HepG2 (cell line): ENCODE results near the gene COL9A1. TPM values are rescaled to one million over a fixed set of nuclear protein-coding genes. Genes with fewer than 3 reads are reported as not detected.

Experiments used
- ATAC-seq: fragments of 200-7000 bp; cut with Tn5 transposase; 3 replicates; pipeline ENCODE4 v1.9.1; 2020; ENCODE audit warnings: mild to moderate bottlenecking, moderate library complexity
- BruUV-seq: library from RNA; stranded (reverse); fragments of 400-500 nt; replicated peaks from 2 replicates; lab custom pipeline; 2021; lab: Mats Ljungman, UMichigan
- CTCF ChIA-PET: fragments of 300-600 bp; formaldehyde crosslinking; extraction: SDS; loops from one replicate; lab custom pipeline; 2021; ENCODE audit warnings: low total read pairs, inconsistent platforms, low intra/inter-chr PET ratio; lab: Yijun Ruan, JAX
- POLR2A ChIA-PET: fragments of 350-600 bp; sonication (Branson Sonifier 250); formaldehyde crosslinking; loops from one replicate; lab custom pipeline; 2020; ENCODE audit warnings: antibody characterized with exemption, inconsistent platforms; lab: Yijun Ruan, JAX
- DNase-seq: peaks from one replicate; pipeline ENCODE4 v3.0.0-alpha.2; 2015; ENCODE audit warnings: low spot score
- FAIRE-seq: peaks from 3 replicates; lab custom pipeline; 2011; peaks lifted over from hg19 to GRCh38; lab: Jason Lieb, UNC
- H2AFZ ChIP-seq: one replicate; pipeline ENCODE4 v1.6.1; 2011; ENCODE audit warnings: low read length, inconsistent platforms
- H3K27ac ChIP-seq: fragments of 300-600 bp; 3 replicates; pipeline ENCODE4 v1.8.0; 2011; ENCODE audit warnings: mixed run types, mild to moderate bottlenecking, mixed read lengths, low read length, inconsistent platforms; ENCODE audit not compliant: insufficient read depth; ENCODE audit errors: extremely low read length
- H3K27me3 ChIP-seq, 2 experiments: fragments of 200-600 bp in 1 of 2; 2 replicates in 1 of 2; 3 replicates in 1 of 2; pipeline versions ENCODE4 v1.6.0 to v1.8.0; 2011; ENCODE audit warnings: low read length in 2 of 2, mild to moderate bottlenecking in 2 of 2, moderate library complexity in 2 of 2, inconsistent platforms in 1 of 2; ENCODE audit not compliant: insufficient read depth in 2 of 2, control insufficient read depth in 1 of 2
- H3K36me3 ChIP-seq, 2 experiments: fragments of 200-600 bp in 1 of 2; replicated peaks in 1 of 2; 2 replicates in 1 of 2; 3 replicates in 1 of 2; pipeline versions ENCODE4 v1.5.1 to v1.8.0; 2011; ENCODE audit warnings: low read length in 2 of 2, inconsistent platforms in 1 of 2; ENCODE audit not compliant: insufficient read depth in 2 of 2, control insufficient read depth in 1 of 2
- H3K4me1 ChIP-seq: 2 replicates; pipeline ENCODE4 v1.5.1; 2012; ENCODE audit warnings: low read length, inconsistent platforms; ENCODE audit not compliant: insufficient read depth
- H3K4me2 ChIP-seq: 2 replicates; pipeline ENCODE4 v1.6.0; 2011; ENCODE audit warnings: low read depth, low read length, inconsistent platforms
- H3K4me3 ChIP-seq, 3 experiments: fragments of 200-600 bp in 1 of 3; sonication (generic), shearing (Covaris generic) in 1 of 3; replicated peaks in 1 of 3; 2 replicates each; pipeline ENCODE4 v1.5.1; 2011 to 2016; ENCODE audit warnings: low read length in 3 of 3, inconsistent platforms in 2 of 3, low read depth in 2 of 3, mild to moderate bottlenecking in 2 of 3, control low read depth in 1 of 3, mixed read lengths in 1 of 3; ENCODE audit not compliant: insufficient read depth in 1 of 3
- H3K79me2 ChIP-seq: one replicate; pipeline ENCODE4 v1.6.1; 2011; ENCODE audit warnings: low read length, inconsistent platforms; ENCODE audit not compliant: insufficient read depth
- H3K9ac ChIP-seq: 2 replicates; pipeline ENCODE4 v1.6.0; 2011; ENCODE audit warnings: mild to moderate bottlenecking, low read depth, low read length, inconsistent platforms; ENCODE audit not compliant: insufficient read depth
- H3K9me3 ChIP-seq: 2 replicates; pipeline ENCODE4 v1.5.1; 2012; ENCODE audit warnings: mild to moderate bottlenecking, low read length
- H4K20me1 ChIP-seq: 2 replicates; pipeline ENCODE4 v1.6.0; 2011; ENCODE audit warnings: inconsistent platforms, mild to moderate bottlenecking, low read length, moderate library complexity; ENCODE audit not compliant: insufficient read depth
- NR3C1 ChIP-seq: sonication (generic); formaldehyde crosslinking; IDR thresholded peaks from 2 replicates; pipeline ENCODE4 v1.4.0; 2020; ENCODE audit warnings: missing genetic modification reagents
- ZNF263 ChIP-seq: sonication (generic); formaldehyde crosslinking; IDR thresholded peaks from 2 replicates; pipeline ENCODE4 v1.4.0; 2020; ENCODE audit warnings: missing genetic modification reagents
- WGBS: methylation state at CpG from one replicate; pipeline ENCODE4 v1.1.6; 2017; ENCODE audit warnings: low lambda C conversion rate; 5-methylcytosine and 5-hydroxymethylcytosine counted together
- in situ Hi-C: cut with HindIII; loops from 2 replicates; pipeline ENCODE4 v1.10.0; 2017; ENCODE audit warnings: low pct_unique_long_range_greater_than_20kb; ENCODE audit not compliant: extremely low pct_ligation_motif_present
- intact Hi-C: fragments of 100-400 bp; cut with micrococcal nuclease; formaldehyde crosslinking; loops from one replicate; pipeline ENCODE4 v1.10.0; 2022; ENCODE audit not compliant: unreplicated experiment
- polyA plus RNA-seq, 8 experiments: library from polyadenylated mRNA; depleted of rRNA in 3 of 8; stranded (reverse) in 7 of 8; unstranded in 1 of 8; fragments of >200 nt; fragmentation: Illumina TruSeq in 4 of 8; extraction: Trizol in 4 of 8; gene quantifications; 2 replicates each; pipeline versions ENCODE4 v1.2.1 to v1.2.3, GENCODE V29; 2011 to 2016; ENCODE audit warnings: low read depth in 4 of 8, missing spikeins in 1 of 8, mixed read lengths in 1 of 8; ENCODE audit not compliant: insufficient read depth in 1 of 8
- total RNA-seq, 5 experiments: library from RNA; depleted of rRNA; stranded (reverse); fragments of >200 nt; fragmentation: Illumina TruSeq; extraction: Trizol; gene quantifications; 2 replicates each; pipeline ENCODE4 v1.2.3, GENCODE V29; 2016; ENCODE audit warnings: low read depth in 1 of 5
- TF ChIP-seq, protein P1 (sequence below): sonication (generic); formaldehyde crosslinking; IDR thresholded peaks from 2 replicates; pipeline ENCODE4 v1.4.0; 2020; ENCODE audit warnings: missing genetic modification reagents
- TF ChIP-seq, protein P2 (sequence below): IDR thresholded peaks from 2 replicates; pipeline ENCODE4 v1.6.1; 2016; ENCODE audit warnings: missing compliant biosample characterization, missing genetic modification reagents, borderline replicate concordance
- TF ChIP-seq, protein P3 (sequence below): sonication (generic); formaldehyde crosslinking; conservative IDR thresholded peaks from 2 replicates; pipeline ENCODE4 v1.8.1; 2023; ENCODE audit warnings: missing genetic modification reagents

Gene COL9A1
- total and polyA plus RNA-seq, 2 of the 13 experiments (the other 11 are each of a cell fraction or from before 2014, with no cell fraction given) = 0.08 TPM; not detected in 1

DNA sequence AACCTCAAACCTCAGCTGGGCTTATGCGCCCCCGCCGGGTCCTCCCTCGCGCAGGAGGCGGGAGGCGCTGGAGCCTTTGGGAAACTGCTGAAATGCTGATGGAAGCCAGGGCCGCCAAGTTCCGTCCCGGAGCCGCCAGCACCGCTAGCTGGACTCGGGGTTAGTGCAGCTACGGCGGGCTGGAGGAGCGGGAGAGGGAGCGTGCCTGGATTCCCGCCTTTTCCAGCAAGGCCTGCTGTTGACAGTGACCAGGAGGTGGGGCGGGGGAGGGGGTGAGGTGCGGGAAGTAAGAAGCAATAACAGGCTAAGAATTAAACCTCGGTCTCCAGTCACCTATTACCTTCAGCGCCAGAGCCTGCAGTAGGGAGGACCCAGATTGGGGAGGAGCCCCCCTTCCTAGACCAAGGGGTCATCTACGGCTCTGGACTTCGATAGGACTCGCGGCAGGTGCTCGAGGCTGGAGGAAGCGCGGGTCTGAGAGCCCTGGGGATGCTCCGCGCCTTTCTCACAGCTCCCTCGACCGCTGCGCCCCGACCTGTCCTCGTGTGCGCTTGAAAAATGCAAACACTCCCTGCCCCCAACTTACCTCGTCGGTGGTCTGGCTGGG lies 20.5 kb downstream of the COL9A1 start:
- Histone ChIP-seq H3K9me3 (no peaks in the 10 kb centered on the region), H3K4me2 (no peak overlapping the region; the same call in 1 of the 2 replicates), H3K4me3 (no peak overlapping the region), H3K79me2 (no peaks in the 10 kb centered on the region), H3K36me3 (no peaks in the 10 kb centered on the region), H3K4me1 (no peaks in the 10 kb centered on the region), H2AFZ (no peak overlapping the region), H3K27ac (no peak overlapping the region), H3K27me3 (peaks cover 0 to 37% of the 10 kb centered on the region in 2 experiments; a peak in 3 of 5 replicates), H3K9ac (no peak overlapping the region), H4K20me1 (no peaks in the 10 kb centered on the region)
- in situ Hi-C loops = no loop called here
- 30% methylated on average over 17 of the region's 39 CpGs for WGBS
- FAIRE-seq = no peak
- CTCF ChIA-PET = no interaction called here
- POLR2A ChIA-PET = no interaction called here
- intact Hi-C loops = no loop called here
- TF ChIP-seq ZNF263 (CRISPR knock-in tag) (peak; percentile 30; the same call in 1 of the 2 replicates), NR3C1 (CRISPR knock-in tag) (no peak)
- TF ChIP-seq, protein P1, sequence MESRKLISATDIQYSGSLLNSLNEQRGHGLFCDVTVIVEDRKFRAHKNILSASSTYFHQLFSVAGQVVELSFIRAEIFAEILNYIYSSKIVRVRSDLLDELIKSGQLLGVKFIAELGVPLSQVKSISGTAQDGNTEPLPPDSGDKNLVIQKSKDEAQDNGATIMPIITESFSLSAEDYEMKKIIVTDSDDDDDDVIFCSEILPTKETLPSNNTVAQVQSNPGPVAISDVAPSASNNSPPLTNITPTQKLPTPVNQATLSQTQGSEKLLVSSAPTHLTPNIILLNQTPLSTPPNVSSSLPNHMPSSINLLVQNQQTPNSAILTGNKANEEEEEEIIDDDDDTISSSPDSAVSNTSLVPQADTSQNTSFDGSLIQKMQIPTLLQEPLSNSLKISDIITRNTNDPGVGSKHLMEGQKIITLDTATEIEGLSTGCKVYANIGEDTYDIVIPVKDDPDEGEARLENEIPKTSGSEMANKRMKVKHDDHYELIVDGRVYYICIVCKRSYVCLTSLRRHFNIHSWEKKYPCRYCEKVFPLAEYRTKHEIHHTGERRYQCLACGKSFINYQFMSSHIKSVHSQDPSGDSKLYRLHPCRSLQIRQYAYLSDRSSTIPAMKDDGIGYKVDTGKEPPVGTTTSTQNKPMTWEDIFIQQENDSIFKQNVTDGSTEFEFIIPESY (CRISPR knock-in tag) = peak; percentile 52; the same call in 1 of the 2 replicates
- TF ChIP-seq, protein P2, sequence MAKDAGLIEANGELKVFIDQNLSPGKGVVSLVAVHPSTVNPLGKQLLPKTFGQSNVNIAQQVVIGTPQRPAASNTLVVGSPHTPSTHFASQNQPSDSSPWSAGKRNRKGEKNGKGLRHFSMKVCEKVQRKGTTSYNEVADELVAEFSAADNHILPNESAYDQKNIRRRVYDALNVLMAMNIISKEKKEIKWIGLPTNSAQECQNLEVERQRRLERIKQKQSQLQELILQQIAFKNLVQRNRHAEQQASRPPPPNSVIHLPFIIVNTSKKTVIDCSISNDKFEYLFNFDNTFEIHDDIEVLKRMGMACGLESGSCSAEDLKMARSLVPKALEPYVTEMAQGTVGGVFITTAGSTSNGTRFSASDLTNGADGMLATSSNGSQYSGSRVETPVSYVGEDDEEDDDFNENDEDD = peak; percentile 61; the same call in 1 of the 2 replicates
- TF ChIP-seq, protein P3, sequence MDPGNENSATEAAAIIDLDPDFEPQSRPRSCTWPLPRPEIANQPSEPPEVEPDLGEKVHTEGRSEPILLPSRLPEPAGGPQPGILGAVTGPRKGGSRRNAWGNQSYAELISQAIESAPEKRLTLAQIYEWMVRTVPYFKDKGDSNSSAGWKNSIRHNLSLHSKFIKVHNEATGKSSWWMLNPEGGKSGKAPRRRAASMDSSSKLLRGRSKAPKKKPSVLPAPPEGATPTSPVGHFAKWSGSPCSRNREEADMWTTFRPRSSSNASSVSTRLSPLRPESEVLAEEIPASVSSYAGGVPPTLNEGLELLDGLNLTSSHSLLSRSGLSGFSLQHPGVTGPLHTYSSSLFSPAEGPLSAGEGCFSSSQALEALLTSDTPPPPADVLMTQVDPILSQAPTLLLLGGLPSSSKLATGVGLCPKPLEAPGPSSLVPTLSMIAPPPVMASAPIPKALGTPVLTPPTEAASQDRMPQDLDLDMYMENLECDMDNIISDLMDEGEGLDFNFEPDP = 0 out of 2 replicates have a peak, but pooled peaks have one; percentile 31
- ATAC-seq = peak; percentile 43
- no peak for DNase-seq
- BruUV-seq = no TSS peak
